Tibial nerve (tissue), 4 donors: ENCODE measurements around the gene GLRX5.

ENCODE experiments used
- EP300 ChIP-seq, 2 donors: sonication (generic); formaldehyde crosslinking; IDR thresholded peaks; one replicate each; pipeline ENCODE4 v1.6.1; 2017; ENCODE audit warnings: antibody characterized with exemption in 2 of 2, mild to moderate bottlenecking in 1 of 2
- POLR2A ChIP-seq, 2 donors: fragments of 450-650 bp; IDR thresholded peaks; one replicate each; pipeline ENCODE4 v1.6.1; 2017; ENCODE audit warnings: antibody characterized with exemption in 2 of 2, mild to moderate bottlenecking in 2 of 2, moderate library complexity in 2 of 2
- TF ChIP-seq, protein P1 (sequence below), 5 experiments: fragments of 200-600 bp in 3 of 5; fragments of 450-650 bp in 2 of 5; sonication (generic) in 3 of 5; IDR thresholded peaks; one replicate each; pipeline ENCODE4 v1.5.1; 2016 to 2019; ENCODE audit warnings: antibody characterized with exemption in 5 of 5, mild to moderate bottlenecking in 3 of 5, moderate library complexity in 2 of 5

DNA sequence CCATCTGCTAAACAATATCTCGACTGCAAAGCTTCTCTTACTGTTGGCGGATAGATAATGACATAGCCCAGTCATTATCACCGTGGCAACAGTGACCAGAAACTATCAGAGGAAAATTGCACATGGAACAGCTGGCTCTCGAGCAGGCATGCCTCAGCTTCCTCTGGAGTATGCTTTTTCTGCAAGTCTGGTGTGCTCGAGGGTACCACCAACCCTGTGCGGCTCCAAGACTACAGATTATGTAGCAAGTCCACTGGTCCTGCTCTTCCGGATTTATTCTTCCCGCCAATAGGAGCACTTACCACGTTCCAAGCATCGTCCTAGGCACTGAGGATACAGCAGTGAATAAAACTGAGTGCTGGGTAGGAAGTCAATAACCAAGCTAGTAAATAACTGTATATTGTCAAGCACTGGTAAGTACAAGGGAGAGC is 1.4 kb upstream of the GLRX5 start:
- TF ChIP-seq, protein P1, sequence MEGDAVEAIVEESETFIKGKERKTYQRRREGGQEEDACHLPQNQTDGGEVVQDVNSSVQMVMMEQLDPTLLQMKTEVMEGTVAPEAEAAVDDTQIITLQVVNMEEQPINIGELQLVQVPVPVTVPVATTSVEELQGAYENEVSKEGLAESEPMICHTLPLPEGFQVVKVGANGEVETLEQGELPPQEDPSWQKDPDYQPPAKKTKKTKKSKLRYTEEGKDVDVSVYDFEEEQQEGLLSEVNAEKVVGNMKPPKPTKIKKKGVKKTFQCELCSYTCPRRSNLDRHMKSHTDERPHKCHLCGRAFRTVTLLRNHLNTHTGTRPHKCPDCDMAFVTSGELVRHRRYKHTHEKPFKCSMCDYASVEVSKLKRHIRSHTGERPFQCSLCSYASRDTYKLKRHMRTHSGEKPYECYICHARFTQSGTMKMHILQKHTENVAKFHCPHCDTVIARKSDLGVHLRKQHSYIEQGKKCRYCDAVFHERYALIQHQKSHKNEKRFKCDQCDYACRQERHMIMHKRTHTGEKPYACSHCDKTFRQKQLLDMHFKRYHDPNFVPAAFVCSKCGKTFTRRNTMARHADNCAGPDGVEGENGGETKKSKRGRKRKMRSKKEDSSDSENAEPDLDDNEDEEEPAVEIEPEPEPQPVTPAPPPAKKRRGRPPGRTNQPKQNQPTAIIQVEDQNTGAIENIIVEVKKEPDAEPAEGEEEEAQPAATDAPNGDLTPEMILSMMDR (IDR thresholded peaks at IDR 0.05), result no peak
- TF ChIP-seq POLR2A (IDR thresholded peaks at IDR 0.05) (no peak), EP300 (IDR thresholded peaks at IDR 0.05) (no peak)
